Measurements from ENCODE around the gene HCN3. TPM values are rescaled to one million over a fixed set of nuclear protein-coding genes. Genes with fewer than 3 reads are reported as not detected.

Gene HCN3
- total and polyA plus RNA-seq, 2 of the 13 experiments (the other 11 are each of a cell fraction or from before 2014, with no cell fraction given), result 2.4 to 10.2 TPM

- TF ChIP-seq SIX1 (CRISPR knock-in tag; IDR thresholded peaks at IDR 0.05; ENCODE audit: borderline replicate concordance) (no peak; the same call in 1 of the 2 replicates), RBFOX2 (IDR thresholded peaks at IDR 0.05; ENCODE audit: low read depth, low read length) (peak; percentile 84), NFRKB (IDR thresholded peaks at IDR 0.05) (no peak), FIP1L1 (IDR thresholded peaks at IDR 0.05; ENCODE audit: borderline replicate concordance, insufficient read depth, low read depth, low read length) (no peak; the same call in 1 of the 2 replicates), WIZ (CRISPR knock-in tag; IDR thresholded peaks at IDR 0.05) (peak; percentile 80), TRAFD1 (CRISPR knock-in tag; IDR thresholded peaks at IDR 0.05; ENCODE audit: borderline replicate concordance) (no peak), POGZ (CRISPR knock-in tag; IDR thresholded peaks at IDR 0.05) (peak; percentile 52; the same call in 1 of the 2 replicates), FOXO1 (CRISPR knock-in tag; IDR thresholded peaks at IDR 0.05) (0 out of 2 replicates have a peak, but pooled peaks have one; percentile 18), ATF6 (CRISPR knock-in tag; conservative IDR thresholded peaks at IDR 0.05) (no peak), ZNF333 (CRISPR knock-in tag; IDR thresholded peaks at IDR 0.05; ENCODE audit: borderline replicate concordance) (peak; percentile 78; the same call in 1 of the 2 replicates), ZSCAN22 (CRISPR knock-in tag; IDR thresholded peaks at IDR 0.05) (no peak), KLF6 (CRISPR knock-in tag; IDR thresholded peaks at IDR 0.05) (peak; percentile 75; the same call in 1 of the 2 replicates), ATF7 (IDR thresholded peaks at IDR 0.05) (no peak), ATF7 (CRISPR knock-in tag; IDR thresholded peaks at IDR 0.05) (no peak), TAF1 (CRISPR knock-in tag; IDR thresholded peaks at IDR 0.05) (peak; percentile 84), CCDC6 (CRISPR knock-in tag; IDR thresholded peaks at IDR 0.05) (peak; percentile 66; the same call in 1 of the 2 replicates), NR2F6 (IDR thresholded peaks at IDR 0.05) (no peak), NR2F6 (CRISPR knock-in tag; IDR thresholded peaks at IDR 0.05) (peak; percentile 23; the same call in 1 of the 2 replicates), ZNF687 (CRISPR knock-in tag; IDR thresholded peaks at IDR 0.05) (peak; percentile 97), ESRRA (CRISPR knock-in tag; IDR thresholded peaks at IDR 0.05; ENCODE audit: low read depth) (peak; percentile 20; the same call in 1 of the 2 replicates)
These were observed 15.2 kb upstream of the HCN3 start, which contains the start of gene SCAMP3 (continued) for GRCh38 chr1:155261852-155262673.
